SU-DHL-6 (cell line): ENCODE measurements around the gene SLC26A9.

ENCODE experiments used
- EZH2phosphoT487 ChIP-seq: fragments of 200-600 bp; sonication (generic), shearing (Covaris generic); conservative IDR thresholded peaks from 2 replicates; pipeline ENCODE4 v1.6.1; 2018; ENCODE audit warnings: mild to moderate bottlenecking, antibody characterized with exemption, low read length, moderate library complexity, mixed read lengths
- TF ChIP-seq, protein P1 (sequence below): fragments of 200-600 bp; sonication (generic); IDR thresholded peaks from one replicate; pipeline ENCODE4 v1.5.1; 2017; ENCODE audit warnings: antibody characterized with exemption, mild to moderate bottlenecking, low read length, moderate library complexity; ENCODE audit not compliant: insufficient read depth, poor library complexity, severe bottlenecking

DNA sequence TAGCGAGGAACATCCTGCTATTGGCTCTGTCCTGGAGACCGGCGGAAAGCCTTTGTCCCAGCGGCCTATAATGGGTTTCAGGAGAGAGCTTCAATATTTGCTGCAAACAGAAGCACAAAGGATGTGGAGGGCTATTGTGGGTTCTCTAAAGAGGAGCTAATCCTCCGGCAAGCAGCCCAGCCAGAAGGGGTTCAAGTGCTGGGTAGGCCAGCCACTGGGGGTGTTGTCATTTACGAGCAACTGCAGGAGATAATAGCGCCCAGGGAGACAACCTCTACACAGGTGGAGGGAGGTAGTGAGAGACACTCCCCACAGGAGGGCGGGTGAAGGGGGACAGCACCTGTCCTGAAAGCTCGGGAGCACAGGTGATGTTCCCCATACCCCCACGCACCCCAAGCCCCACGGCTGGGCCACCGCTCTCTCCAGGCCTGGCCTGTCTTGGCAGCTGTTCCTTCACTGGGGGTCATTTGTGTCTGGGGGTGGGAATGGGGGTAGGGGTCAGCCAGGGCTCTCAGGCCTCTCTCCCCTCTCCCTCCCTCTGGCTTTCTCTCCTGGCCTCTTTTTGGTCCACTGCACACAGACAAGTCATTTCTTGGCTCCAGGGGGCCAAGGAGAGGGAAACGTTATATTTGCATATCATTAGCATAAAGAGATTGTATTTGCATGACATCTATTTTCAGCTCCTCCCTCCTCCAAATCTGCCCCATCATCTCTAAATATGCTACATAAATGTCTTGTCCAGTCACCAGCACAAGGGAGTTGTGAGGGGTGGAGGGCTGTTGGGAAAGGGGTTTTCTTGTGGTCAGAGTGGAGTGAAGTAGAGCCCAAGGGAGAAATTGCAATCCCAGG, 22.0 kb upstream of the SLC26A9 start:
- TF ChIP-seq, protein P1, sequence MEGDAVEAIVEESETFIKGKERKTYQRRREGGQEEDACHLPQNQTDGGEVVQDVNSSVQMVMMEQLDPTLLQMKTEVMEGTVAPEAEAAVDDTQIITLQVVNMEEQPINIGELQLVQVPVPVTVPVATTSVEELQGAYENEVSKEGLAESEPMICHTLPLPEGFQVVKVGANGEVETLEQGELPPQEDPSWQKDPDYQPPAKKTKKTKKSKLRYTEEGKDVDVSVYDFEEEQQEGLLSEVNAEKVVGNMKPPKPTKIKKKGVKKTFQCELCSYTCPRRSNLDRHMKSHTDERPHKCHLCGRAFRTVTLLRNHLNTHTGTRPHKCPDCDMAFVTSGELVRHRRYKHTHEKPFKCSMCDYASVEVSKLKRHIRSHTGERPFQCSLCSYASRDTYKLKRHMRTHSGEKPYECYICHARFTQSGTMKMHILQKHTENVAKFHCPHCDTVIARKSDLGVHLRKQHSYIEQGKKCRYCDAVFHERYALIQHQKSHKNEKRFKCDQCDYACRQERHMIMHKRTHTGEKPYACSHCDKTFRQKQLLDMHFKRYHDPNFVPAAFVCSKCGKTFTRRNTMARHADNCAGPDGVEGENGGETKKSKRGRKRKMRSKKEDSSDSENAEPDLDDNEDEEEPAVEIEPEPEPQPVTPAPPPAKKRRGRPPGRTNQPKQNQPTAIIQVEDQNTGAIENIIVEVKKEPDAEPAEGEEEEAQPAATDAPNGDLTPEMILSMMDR: no peak
- TF ChIP-seq EZH2phosphoT487: no peak
